GM18861 (cell line): ENCODE measurements around the gene MYCBP2.
A peak's percentile ranks its signal among the peaks of the same experiment; 100 is the strongest.
"Not testable (repeated sequence)": the region's sequence is repeated elsewhere in the genome, so short reads cannot be mapped to it uniquely, and the experiment has no call there.

Experiments
- ATAC-seq: cut with Tn5 transposase; IDR thresholded peaks from one replicate; pipeline ENCODE4 v1.9.1; 2021; ENCODE audit not compliant: unreplicated experiment

The MYCBP2 gene

GRCh38 chr13:77034881-77035280 lies 292.0 kb downstream of the MYCBP2 start:
- no peak for ATAC-seq

DNA sequence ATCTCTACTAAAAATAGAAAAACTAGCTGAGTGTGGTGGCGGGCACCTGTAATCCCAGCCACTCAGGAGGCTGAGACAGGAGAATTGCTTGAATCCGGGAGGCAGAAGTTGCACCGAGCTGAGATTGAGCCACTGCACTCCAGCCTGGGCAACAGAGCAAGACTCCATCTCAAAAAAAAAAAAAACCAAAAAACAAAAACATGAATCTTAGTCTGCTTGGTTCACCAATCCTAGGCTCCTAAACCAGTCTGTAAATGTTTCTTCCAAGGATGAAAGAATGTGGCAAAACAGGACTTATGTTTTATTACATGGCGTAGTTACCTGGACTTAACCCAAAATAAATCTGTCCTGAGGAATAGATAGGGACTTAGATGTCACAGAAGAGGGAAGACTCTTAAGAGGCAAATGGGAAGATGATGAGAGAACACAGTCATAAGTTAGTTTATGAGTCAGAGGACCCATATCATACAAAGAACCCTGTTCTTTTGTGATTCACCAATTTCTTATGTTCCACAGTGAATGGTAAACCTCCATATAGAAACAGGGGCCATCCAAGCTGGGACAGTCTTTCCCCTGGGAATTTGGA lies 293.1 kb downstream of the MYCBP2 start:
- no peak for ATAC-seq

- no peak for ATAC-seq
Observed at GRCh38 chr13:77031656-77032243, 295.1 kb downstream of the MYCBP2 start.

GRCh38 chr13:77029436-77029835 lies 297.5 kb downstream of the MYCBP2 start:
- no peak for ATAC-seq

- ATAC-seq, result no peak
Observed at GRCh38 chr13:77028202-77028601, 298.7 kb downstream of the MYCBP2 start.

- peak; percentile 38 for ATAC-seq
Observed at GRCh38 chr13:77026861-77027621, 299.9 kb downstream of the MYCBP2 start, which contains the start of gene FBXL3. TSS of gene FBXL3 (minus strand) at chr13:77027159. CDS start at chr13:77021860, 5,299 bp downstream.

DNA sequence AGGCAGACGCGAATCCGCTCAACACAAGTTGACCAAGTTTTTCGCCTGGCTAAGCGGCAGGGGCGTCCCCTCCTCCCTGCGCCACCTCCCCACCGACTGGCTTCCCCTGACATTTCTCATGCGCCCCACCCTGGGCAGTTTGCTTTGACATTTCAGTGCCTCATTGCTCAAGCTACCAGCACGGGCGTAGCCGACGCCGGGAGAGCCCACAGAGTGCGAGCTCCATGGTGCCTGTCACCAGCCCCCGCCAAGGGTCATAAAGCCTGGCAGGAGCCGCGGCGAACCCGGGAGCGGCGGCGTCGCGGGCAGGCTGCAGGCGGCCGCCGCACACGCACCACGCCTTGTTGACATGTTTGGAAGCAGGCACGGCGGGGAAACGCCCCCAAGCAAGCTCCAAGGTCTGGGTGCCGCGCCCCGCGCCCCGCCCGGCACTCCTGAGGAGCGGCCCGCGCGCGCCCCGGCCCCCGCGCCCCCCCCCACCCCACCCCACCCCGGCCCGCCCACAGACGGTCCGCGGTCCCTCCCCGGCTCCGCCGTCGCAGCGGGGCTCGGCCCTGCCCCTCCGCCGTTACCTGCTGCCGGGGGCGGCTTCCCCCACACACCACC lies 300.5 kb downstream of the MYCBP2 start:
- peak; percentile 45 for ATAC-seq

DNA sequence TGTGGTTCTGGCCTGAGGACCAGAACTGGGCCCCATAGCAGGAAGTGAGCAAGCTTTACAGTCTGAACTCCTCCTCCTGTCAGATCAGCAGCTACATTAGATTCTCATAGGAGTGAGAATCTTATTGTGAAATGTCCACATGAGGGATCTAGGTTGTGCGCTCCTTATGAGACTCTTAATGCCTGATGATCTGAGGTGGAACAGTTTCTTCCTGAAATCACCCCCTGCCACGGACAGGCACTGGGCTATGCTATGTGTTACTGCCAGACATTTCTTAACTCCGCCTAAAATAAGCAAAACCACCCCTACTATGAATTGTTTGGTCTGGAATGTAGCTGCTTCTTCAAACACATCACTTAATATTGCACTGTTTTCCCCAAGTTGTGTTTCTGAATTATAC lies 304.6 kb downstream of the MYCBP2 start:
- ATAC-seq, result no peak

DNA sequence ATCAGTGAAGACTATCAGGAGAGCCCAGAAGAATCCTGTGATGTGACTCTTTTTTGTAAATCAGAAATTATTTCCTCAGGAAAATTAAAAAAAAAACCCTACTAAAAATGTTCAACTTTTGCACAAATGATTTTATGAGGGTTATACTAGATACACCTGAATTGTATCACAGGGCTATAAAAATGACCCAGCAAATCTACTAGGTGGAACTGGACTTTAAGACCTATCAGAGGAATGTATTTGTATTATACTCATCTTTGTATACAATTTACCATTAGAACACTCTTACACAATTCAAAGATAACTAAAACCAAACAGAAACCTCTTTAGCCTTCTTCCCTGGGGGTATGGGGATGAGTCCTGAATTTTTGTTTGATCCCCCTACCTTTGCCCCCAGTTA lies 307.1 kb downstream of the MYCBP2 start:
- ATAC-seq, result no peak

- no peak for ATAC-seq
Observed at GRCh38 chr13:77016888-77017623, 309.8 kb downstream of the MYCBP2 start.

GRCh38 chr13:77016251-77016812 lies 310.6 kb downstream of the MYCBP2 start:
- no peak for ATAC-seq

GRCh38 chr13:77014906-77015685 lies 311.8 kb downstream of the MYCBP2 start:
- ATAC-seq, result no peak

GRCh38 chr13:77013853-77014542 lies 312.9 kb downstream of the MYCBP2 start:
- ATAC-seq, result no peak

GRCh38 chr13:77009719-77010118 lies 317.2 kb downstream of the MYCBP2 start:
- ATAC-seq, result not testable (repeated sequence)

DNA sequence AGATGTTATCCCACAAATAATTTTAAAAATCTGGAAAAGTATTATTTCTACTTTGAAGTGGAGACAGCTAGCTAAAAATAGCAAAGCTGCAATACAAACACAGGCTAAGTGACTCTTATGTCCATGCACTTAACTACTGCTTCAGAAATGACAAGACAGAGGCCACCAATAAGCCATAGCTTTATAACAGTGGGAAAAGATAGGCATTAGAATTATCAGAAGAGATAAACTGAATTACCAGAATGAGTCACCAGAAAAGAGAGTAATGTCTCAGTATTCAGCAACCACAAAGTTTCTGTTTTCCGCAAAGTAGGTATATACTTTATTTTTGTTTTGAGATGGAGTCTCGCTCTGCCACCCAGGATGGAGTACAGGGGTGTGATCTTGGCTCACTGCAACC lies 317.9 kb downstream of the MYCBP2 start:
- ATAC-seq, result peak; percentile 71

DNA sequence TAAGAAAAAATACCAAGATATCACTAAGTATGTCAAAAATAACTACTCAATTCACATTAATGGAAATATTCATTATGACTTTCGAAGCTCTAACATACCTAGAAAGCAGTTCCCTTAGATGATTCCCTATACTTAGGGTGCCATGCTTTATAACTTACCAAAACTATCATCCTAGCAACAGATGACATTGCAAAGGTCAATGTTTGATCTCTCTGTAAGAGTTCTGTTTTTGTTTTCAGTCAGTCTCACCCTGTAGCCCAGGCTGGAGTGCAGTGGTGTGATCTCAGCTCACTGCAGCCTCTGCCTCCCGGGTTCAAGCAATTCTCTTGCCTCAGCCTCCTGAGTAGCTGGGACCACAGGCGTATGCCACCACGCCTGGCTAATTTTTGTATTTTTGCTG lies 318.6 kb downstream of the MYCBP2 start:
- ATAC-seq, result not testable (repeated sequence)

- no peak for ATAC-seq
Observed at GRCh38 chr13:77002590-77003190, 324.2 kb downstream of the MYCBP2 start.

GRCh38 chr13:77001963-77002587 lies 324.8 kb downstream of the MYCBP2 start:
- no peak for ATAC-seq

- ATAC-seq, result no peak
Observed at GRCh38 chr13:77001540-77001939, 325.4 kb downstream of the MYCBP2 start.
